Activated CD4-positive, alpha-beta memory T cell treated with anti-CD3 and anti-CD28 coated beads for 36 hours (primary cell): ENCODE measurements around the gene DHRS3. TPM values are rescaled to one million over a fixed set of nuclear protein-coding genes. Genes with fewer than 3 reads are reported as not detected.
"Not testable (repeated sequence)": the region's sequence is repeated elsewhere in the genome, so short reads cannot be mapped to it uniquely, and the experiment has no call there.

Source experiments
- CTCF ChIA-PET: fragments of 350-600 bp; sonication (Branson Sonifier 250); formaldehyde crosslinking; loops from one replicate; lab custom pipeline; 2021; ENCODE audit warnings: antibody characterized with exemption, inconsistent platforms; lab: Charles Lee
- POLR2A ChIA-PET: fragments of 350-600 bp; sonication (Branson Sonifier 250); formaldehyde crosslinking; loops from one replicate; lab custom pipeline; 2021; ENCODE audit warnings: antibody characterized with exemption; lab: Charles Lee
- DNase-seq: peaks from one replicate; pipeline ENCODE4 v3.0.0-alpha.2; 2020
- H3K27ac Mint-ChIP-seq: one replicate; pipeline ENCODE4 v1.8.0; 2021; ENCODE audit warnings: mixed read lengths
- H3K27me3 Mint-ChIP-seq: one replicate; pipeline ENCODE4 v1.8.0; 2021; ENCODE audit warnings: mixed read lengths
- H3K36me3 Mint-ChIP-seq: one replicate; pipeline ENCODE4 v1.8.0; 2021; ENCODE audit warnings: mixed read lengths
- H3K4me1 Mint-ChIP-seq: one replicate; pipeline ENCODE4 v1.8.0; 2021; ENCODE audit warnings: low read depth, mixed read lengths
- H3K4me3 Mint-ChIP-seq: one replicate; pipeline ENCODE4 v1.8.0; 2021; ENCODE audit warnings: mild to moderate bottlenecking, mixed read lengths
- H3K9me3 Mint-ChIP-seq: one replicate; pipeline ENCODE4 v1.8.0; 2021; ENCODE audit warnings: mixed read lengths
- intact Hi-C: fragments of 100-400 bp; cut with micrococcal nuclease; formaldehyde crosslinking; loops from one replicate; pipeline ENCODE4 v1.15.1; 2023
- total RNA-seq, 2 experiments: library from RNA; stranded (reverse); gene quantifications; one replicate each; pipeline ENCODE4 v1.2.3, GENCODE V29; 2021

Gene DHRS3
- total RNA-seq, 2 experiments from 2014 or later: 57.6 to 58.8 TPM

- peaks cover 6% of the 10 kb centered on the region for H3K4me1 Mint-ChIP-seq
Measured at GRCh38 chr1:12654004-12654567, 36.1 kb upstream of the DHRS3 start.

GRCh38 chr1:12649971-12650421 is 32.0 kb upstream of the DHRS3 start:
- intact Hi-C loops: no loop called here
- no peak for DNase-seq
- no peaks in the 10 kb centered on the region for H3K9me3 Mint-ChIP-seq
- CTCF ChIA-PET: interaction anchor here (2.5 kb wide), 1 partner anchor 9 kb away, joined by 11 read pairs; no protein-coding TSS in a partner anchor
- POLR2A ChIA-PET: no interaction called here
- H3K27me3 Mint-ChIP-seq: peaks cover 11% of the 10 kb centered on the region
- H3K4me1 Mint-ChIP-seq: no peaks in the 10 kb centered on the region
- H3K36me3 Mint-ChIP-seq: no peaks in the 10 kb centered on the region
- H3K4me3 Mint-ChIP-seq: no peak overlapping the region
- no peak overlapping the region for H3K27ac Mint-ChIP-seq

More at GRCh38 chr1:12654004-12654567, 36.1 kb upstream of the DHRS3 start:
- H3K9me3 Mint-ChIP-seq: no peaks in the 10 kb centered on the region
- no peak overlapping the region for H3K4me3 Mint-ChIP-seq
- peaks cover 13% of the 10 kb centered on the region for H3K27me3 Mint-ChIP-seq
- intact Hi-C loops: no loop called here
- H3K36me3 Mint-ChIP-seq: no peaks in the 10 kb centered on the region
- DNase-seq: no peak
- POLR2A ChIA-PET: no interaction called here
- no peak overlapping the region for H3K27ac Mint-ChIP-seq
- CTCF ChIA-PET: no interaction called here

- Mint-ChIP-seq H3K27me3 (peaks cover 11% of the 10 kb centered on the region), H3K27ac (no peak overlapping the region), H3K4me3 (no peak overlapping the region), H3K36me3 (no peaks in the 10 kb centered on the region), H3K4me1 (no peaks in the 10 kb centered on the region), H3K9me3 (no peaks in the 10 kb centered on the region)
- ChIA-PET CTCF (interaction anchor here (1.1 to 2.5 kb wide), 2 partner anchors 10 to 334 kb away, joined by 4 to 11 read pairs; no protein-coding TSS in a partner anchor), POLR2A (no interaction called here)
- intact Hi-C loops: no loop called here
- DNase-seq: no peak
Measured at GRCh38 chr1:12648741-12649140, 30.7 kb upstream of the DHRS3 start.

GRCh38 chr1:12645401-12645800 is 27.4 kb upstream of the DHRS3 start:
- H3K4me1 Mint-ChIP-seq, H3K36me3 Mint-ChIP-seq, POLR2A ChIA-PET, H3K27ac Mint-ChIP-seq, H3K4me3 Mint-ChIP-seq, H3K27me3 Mint-ChIP-seq, DNase-seq, intact Hi-C loops: not testable (repeated sequence)
- CTCF ChIA-PET: interaction anchor here (1.7 kb wide), 1 partner anchor 14 kb away, joined by 6 read pairs; no protein-coding TSS in a partner anchor
- H3K9me3 Mint-ChIP-seq: peaks cover 12% of the 10 kb centered on the region

GRCh38 chr1:12644829-12645228 is 26.8 kb upstream of the DHRS3 start:
- Mint-ChIP-seq H3K36me3 (peaks cover 3% of the 10 kb centered on the region), H3K27ac (no peak overlapping the region)
- intact Hi-C loops: no loop called here

GRCh38 chr1:12644237-12644636 is 26.2 kb upstream of the DHRS3 start:
- Mint-ChIP-seq H3K9me3 (peaks cover 24% of the 10 kb centered on the region), H3K36me3 (peaks cover 6% of the 10 kb centered on the region), H3K4me3 (no peak overlapping the region), H3K4me1 (no peaks in the 10 kb centered on the region), H3K27me3 (peaks cover 1% of the 10 kb centered on the region), H3K27ac (no peak overlapping the region)
- ChIA-PET CTCF (no interaction called here), POLR2A (no interaction called here)
- no peak for DNase-seq
- intact Hi-C loops: no loop called here

More at GRCh38 chr1:12644829-12645228, 26.8 kb upstream of the DHRS3 start:
- peaks cover 18% of the 10 kb centered on the region for H3K9me3 Mint-ChIP-seq
- DNase-seq: no peak
- no peak overlapping the region for H3K4me3 Mint-ChIP-seq
- no peaks in the 10 kb centered on the region for H3K4me1 Mint-ChIP-seq
- CTCF ChIA-PET: no interaction called here
- POLR2A ChIA-PET: no interaction called here
- H3K27me3 Mint-ChIP-seq: peaks cover 1% of the 10 kb centered on the region

- no peak within 1 kb of the TSS for H3K4me3 Mint-ChIP-seq
- H3K27ac Mint-ChIP-seq: no peak within 1 kb of the TSS
- CTCF ChIA-PET: no interaction called here
- H3K4me1 Mint-ChIP-seq: no peaks in the 10 kb centered on the region
- H3K36me3 Mint-ChIP-seq: peaks cover 6% of the 10 kb centered on the region
- intact Hi-C loops: no loop called here
- POLR2A ChIA-PET: no interaction called here
- peaks cover 26% of the 10 kb centered on the region for H3K9me3 Mint-ChIP-seq
- no peak for DNase-seq
- peaks cover 1% of the 10 kb centered on the region for H3K27me3 Mint-ChIP-seq
Measured at GRCh38 chr1:12643785-12644184, 25.8 kb upstream of the DHRS3 start, which contains the start of gene AADACL4. Gene AADACL4 (plus strand): TSS chr1:12644085. CDS start chr1:12644547, 462 bp downstream.

- ChIA-PET POLR2A (no interaction called here), CTCF (interaction anchor here (1.3 kb wide), 1 partner anchor 16 kb away, joined by 5 read pairs; no protein-coding TSS in a partner anchor)
- Mint-ChIP-seq H3K9me3 (peaks cover 28% of the 10 kb centered on the region), H3K27ac (no peak overlapping the region), H3K4me3 (no peak overlapping the region), H3K4me1 (no peaks in the 10 kb centered on the region), H3K36me3 (peaks cover 6% of the 10 kb centered on the region), H3K27me3 (no peaks in the 10 kb centered on the region)
- intact Hi-C loops: no loop called here
- DNase-seq: no peak
Measured at GRCh38 chr1:12643079-12643478, 25.1 kb upstream of the DHRS3 start.

GRCh38 chr1:12640958-12641272 is 22.9 kb upstream of the DHRS3 start:
- Mint-ChIP-seq H3K9me3 (peaks cover 28% of the 10 kb centered on the region), H3K4me1 (no peaks in the 10 kb centered on the region), H3K27ac (no peak overlapping the region), H3K27me3 (no peaks in the 10 kb centered on the region), H3K4me3 (no peak overlapping the region), H3K36me3 (peaks cover 6% of the 10 kb centered on the region)
- ChIA-PET POLR2A (no interaction called here), CTCF (interaction anchor here (1.2 to 1.4 kb wide), 3 partner anchors 18 to 363 kb away, joined by 3 read pairs; no protein-coding TSS in a partner anchor)
- intact Hi-C loops: no loop called here
- no peak for DNase-seq

- Mint-ChIP-seq H3K9me3 (peaks cover 28% of the 10 kb centered on the region), H3K4me1 (no peaks in the 10 kb centered on the region), H3K36me3 (peaks cover 6% of the 10 kb centered on the region), H3K4me3 (no peak overlapping the region), H3K27me3 (no peaks in the 10 kb centered on the region), H3K27ac (no peak overlapping the region)
- intact Hi-C loops: no loop called here
- DNase-seq: no peak
- ChIA-PET CTCF (interaction anchor here (1.3 to 1.6 kb wide), 3 partner anchors 16 to 363 kb away, joined by 3 to 4 read pairs (median 3); no protein-coding TSS in a partner anchor), POLR2A (no interaction called here)
Measured at GRCh38 chr1:12640237-12640957, 22.4 kb upstream of the DHRS3 start.

- Mint-ChIP-seq H3K36me3 (peaks cover 6% of the 10 kb centered on the region), H3K4me3 (no peak overlapping the region), H3K4me1 (no peaks in the 10 kb centered on the region), H3K27me3 (peaks cover 3% of the 10 kb centered on the region), H3K9me3 (peaks cover 28% of the 10 kb centered on the region), H3K27ac (no peak overlapping the region)
- POLR2A ChIA-PET: no interaction called here
- intact Hi-C loops: no loop called here
- DNase-seq: no peak
- CTCF ChIA-PET: no interaction called here
Measured at GRCh38 chr1:12637693-12638092, 19.7 kb upstream of the DHRS3 start.

- intact Hi-C loops: no loop called here
- peaks cover 25% of the 10 kb centered on the region for H3K9me3 Mint-ChIP-seq
- ChIA-PET CTCF (no interaction called here), POLR2A (no interaction called here)
- H3K27me3 Mint-ChIP-seq: peaks cover 3% of the 10 kb centered on the region
- H3K36me3 Mint-ChIP-seq: peaks cover 5% of the 10 kb centered on the region
- DNase-seq: no peak
- H3K27ac Mint-ChIP-seq: no peak overlapping the region
- no peak overlapping the region for H3K4me3 Mint-ChIP-seq
- no peaks in the 10 kb centered on the region for H3K4me1 Mint-ChIP-seq
Measured at GRCh38 chr1:12636098-12636950, 18.3 kb upstream of the DHRS3 start.
